Muscle of leg (tissue), 16 donors: ENCODE results near the gene ACKR4. TPM values are rescaled to one million over a fixed set of nuclear protein-coding genes. Genes with fewer than 3 reads are reported as not detected.
"Not testable (repeated sequence)": the region's sequence is repeated elsewhere in the genome, so short reads cannot be mapped to it uniquely, and the experiment has no call there.

ENCODE experiments used
- DNase-seq: peaks from one replicate; pipeline ENCODE4 v3.0.0; 2013
- H3K27ac ChIP-seq: one replicate; pipeline ENCODE4 v1.5.1; 2013; ENCODE audit warnings: mild to moderate bottlenecking, low read length, control low read depth
- H3K27me3 ChIP-seq: one replicate; pipeline ENCODE4 v1.6.1; 2013; ENCODE audit warnings: low read length; ENCODE audit not compliant: control insufficient read depth, insufficient read depth
- H3K36me3 ChIP-seq: one replicate; pipeline ENCODE4 v1.6.1; 2013; ENCODE audit warnings: low read length; ENCODE audit not compliant: control insufficient read depth, insufficient read depth
- H3K4me1 ChIP-seq: one replicate; pipeline ENCODE4 v1.6.1; 2013; ENCODE audit warnings: low read length; ENCODE audit not compliant: control insufficient read depth, insufficient read depth
- H3K4me3 ChIP-seq: one replicate; pipeline ENCODE4 v1.5.1; 2013; ENCODE audit warnings: low read length, control low read depth
- H3K9me3 ChIP-seq: replicated peaks from 2 replicates; pipeline ENCODE4 v1.6.1; 2013; ENCODE audit warnings: low read depth, low read length; ENCODE audit not compliant: control insufficient read depth
- WGBS: methylation state at CpG from one replicate; pipeline ENCODE4 v1.1.5; 2013; ENCODE audit warnings: missing lambda C conversion rate; ENCODE audit not compliant: insufficient coverage; 5-methylcytosine and 5-hydroxymethylcytosine counted together
- long read RNA-seq, 11 donors: transcript quantifications; one replicate each; lab custom pipeline, GENCODE V29; 2026
- polyA plus RNA-seq, 8 donors: library from polyadenylated mRNA; unstranded; fragments of 120-200 nt; gene quantifications; one replicate each; pipeline versions ENCODE4 v1.2.1 to v1.2.3, GENCODE V29; 2013; ENCODE audit warnings: inconsistent platforms in 1 of 8, low replicate concordance in 1 of 8; ENCODE audit not compliant: insufficient read length in 8 of 8, insufficient read depth in 1 of 8
- total RNA-seq: library from RNA; stranded (reverse); fragments of 120-200 nt; gene quantifications from one replicate; pipeline ENCODE4 v1.2.4, GENCODE V29; 2013

ACKR4 gene
- 3.0 TPM for total RNA-seq
- polyA plus RNA-seq: 1 to 10 TPM in 1 of 8 donors, under 1 TPM in 7; 0.28 to 8.0 (median 0.52) TPM
- long read RNA-seq, donor 1: 0 reads
- long read RNA-seq, donor 2: 0 reads
- long read RNA-seq, donor 3: 0 reads
- long read RNA-seq, donor 4: 0 reads
- long read RNA-seq, donor 5: 0 reads
- long read RNA-seq, donor 6: 0 reads
- long read RNA-seq, donor 7: 0 reads
- long read RNA-seq, donor 8, partial matches to known transcripts: 0 of 1 reads
- long read RNA-seq, donor 8, other reads (novel, unspliced or antisense): 0 of 1 reads
- long read RNA-seq, donor 9: 0 reads
- long read RNA-seq, donor 10: 0 reads
- long read RNA-seq, donor 11: 0 reads

DNA sequence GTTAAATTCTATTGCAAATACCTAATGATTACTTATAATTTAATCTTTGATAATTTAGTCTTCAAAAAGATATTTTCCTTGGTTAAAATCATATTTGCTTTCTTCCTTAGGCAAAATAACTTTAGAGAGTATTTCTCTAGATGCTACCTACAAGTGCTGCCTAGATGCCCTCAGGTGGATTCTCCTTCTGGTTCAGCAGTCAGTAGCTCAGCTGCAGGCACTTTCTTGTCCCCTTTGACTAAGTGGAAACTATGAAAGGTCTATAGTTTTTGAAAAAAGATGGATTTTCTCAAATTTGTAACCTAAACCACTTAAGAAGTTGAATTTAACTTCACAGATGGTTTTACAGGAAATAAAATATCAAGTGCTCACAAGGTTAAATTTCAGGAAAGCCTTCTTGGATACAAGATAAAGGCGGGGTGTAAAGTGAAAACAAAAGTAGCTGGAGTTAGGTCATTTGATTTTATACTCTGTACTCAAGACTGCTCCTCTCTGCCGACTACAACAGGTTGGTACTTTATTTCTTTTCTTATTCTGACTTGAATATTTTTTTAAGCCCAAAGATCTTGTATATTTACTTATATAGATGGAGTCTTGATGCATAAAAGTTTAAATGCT, at the start of gene ACKR4:
Gene ACKR4 (plus strand): TSS at position 455 of the 618 bp plus-strand sequence. CDS start 3,128 bp downstream, outside the sequence.
- peak; percentile 38 for DNase-seq
- no peaks in the 10 kb centered on the region for H3K36me3 ChIP-seq
- H3K9me3 ChIP-seq: no peaks in the 10 kb centered on the region
- no CpG with 5 or more reads among the region's 2 CpGs for WGBS
- no peaks in the 10 kb centered on the region for H3K27me3 ChIP-seq
- no peaks in the 10 kb centered on the region for H3K4me1 ChIP-seq
- H3K4me3 ChIP-seq: no peak within 1 kb of the TSS
- no peak within 1 kb of the TSS for H3K27ac ChIP-seq

DNA sequence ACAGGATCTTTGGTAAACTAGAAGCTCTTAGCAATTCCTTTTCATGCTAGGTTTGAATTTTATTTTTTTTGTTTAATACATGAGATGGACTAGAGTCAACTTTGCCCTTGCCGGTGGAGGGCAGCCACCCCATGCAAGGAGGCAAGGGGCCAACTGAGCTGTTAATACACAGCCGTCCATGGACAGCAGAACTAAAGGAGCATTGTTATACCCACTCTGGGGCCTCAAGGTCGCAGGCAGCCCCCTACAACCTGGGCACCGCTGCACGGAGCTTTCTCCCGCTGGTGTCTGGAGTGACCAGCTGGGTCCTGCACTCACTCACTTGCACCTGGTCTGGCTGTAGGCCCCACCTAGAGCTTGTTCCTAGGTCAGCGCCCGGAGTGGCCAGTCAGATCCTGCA, 47.9 kb upstream of the ACKR4 start:
- H3K27me3 ChIP-seq: no peaks in the 10 kb centered on the region
- no peaks in the 10 kb centered on the region for H3K4me1 ChIP-seq
- H3K36me3 ChIP-seq: no peaks in the 10 kb centered on the region
- H3K4me3 ChIP-seq: no peak overlapping the region
- WGBS: 88% methylated on average over 5 of the region's 8 CpGs
- no peak for DNase-seq
- H3K27ac ChIP-seq: no peak overlapping the region
- no peaks in the 10 kb centered on the region for H3K9me3 ChIP-seq

DNA sequence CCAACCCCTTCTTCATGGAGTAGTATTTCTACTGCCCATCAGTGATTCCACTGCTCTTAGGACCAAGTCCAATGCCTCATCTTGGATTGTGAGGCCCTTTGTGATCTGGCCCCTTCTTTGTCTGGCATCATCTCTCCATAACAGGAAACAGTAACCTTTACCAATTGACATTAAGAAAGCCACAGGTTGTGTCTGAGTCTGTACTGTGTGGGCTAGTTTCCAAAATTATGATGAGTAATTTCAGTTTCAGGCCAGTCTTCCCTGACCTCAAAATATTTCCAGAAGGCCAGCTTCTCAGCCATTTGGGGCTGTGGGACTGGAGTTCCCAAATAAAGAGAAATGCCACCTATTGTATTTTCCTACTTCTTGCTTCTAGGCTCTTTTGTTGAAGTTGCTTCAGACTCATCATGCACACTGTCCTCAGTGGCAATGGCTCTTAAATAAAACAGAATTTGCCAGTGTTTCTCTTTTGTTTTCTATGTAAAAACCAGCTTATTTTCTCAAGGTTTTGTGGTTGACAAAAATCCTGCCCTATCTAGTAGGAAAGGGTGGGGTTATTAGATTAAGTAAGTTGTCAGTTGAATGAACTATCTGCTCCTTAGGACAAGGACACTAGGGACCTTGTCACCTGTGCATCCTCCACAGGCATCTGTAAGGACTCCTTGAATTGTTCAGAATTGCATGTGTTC, 47.0 kb upstream of the ACKR4 start:
- H3K27me3 ChIP-seq: no peaks in the 10 kb centered on the region
- H3K9me3 ChIP-seq: no peaks in the 10 kb centered on the region
- H3K27ac ChIP-seq: no peak overlapping the region
- H3K4me1 ChIP-seq: no peaks in the 10 kb centered on the region
- H3K4me3 ChIP-seq: no peak overlapping the region
- DNase-seq: no peak
- no peaks in the 10 kb centered on the region for H3K36me3 ChIP-seq

DNA sequence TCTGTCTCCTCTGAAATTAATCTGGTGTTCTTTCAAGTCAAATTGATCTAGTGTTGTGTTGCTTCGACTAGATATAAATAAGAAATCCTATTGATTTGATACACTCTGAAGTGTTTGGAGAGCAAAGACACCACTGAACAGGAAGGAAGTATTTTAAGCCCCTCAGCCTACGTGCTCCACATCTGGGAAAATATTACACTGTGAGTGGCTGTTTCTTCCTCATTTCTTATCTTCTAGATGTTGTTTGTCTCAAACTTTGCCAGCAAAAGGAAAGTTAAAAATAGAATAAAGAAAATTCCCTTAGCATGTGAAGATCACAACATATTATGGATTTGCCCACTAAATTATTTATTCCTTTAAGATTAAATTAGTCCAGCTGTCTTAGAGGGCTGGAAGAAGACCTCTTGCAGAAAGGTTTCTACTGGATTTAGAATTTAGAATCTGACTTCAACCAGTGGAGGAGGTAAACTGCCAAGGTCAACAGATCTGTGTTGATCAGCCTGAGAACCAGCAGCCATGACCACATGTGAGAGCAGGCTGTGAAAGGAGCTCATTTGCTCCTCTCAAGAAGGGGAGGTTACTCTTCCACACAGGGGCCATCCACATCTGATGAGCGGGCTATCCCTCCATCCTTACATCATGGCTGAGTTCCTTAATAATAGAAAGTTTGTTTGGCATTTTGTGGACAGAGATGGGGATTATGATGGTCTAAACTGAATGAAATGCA, 46.3 kb upstream of the ACKR4 start:
- Histone ChIP-seq H3K4me3 (no peak overlapping the region), H3K27ac (no peak overlapping the region), H3K9me3 (no peaks in the 10 kb centered on the region), H3K27me3 (no peaks in the 10 kb centered on the region), H3K4me1 (no peaks in the 10 kb centered on the region), H3K36me3 (no peaks in the 10 kb centered on the region)
- no CpG with 5 or more reads among the region's 3 CpGs for WGBS
- DNase-seq: no peak

DNA sequence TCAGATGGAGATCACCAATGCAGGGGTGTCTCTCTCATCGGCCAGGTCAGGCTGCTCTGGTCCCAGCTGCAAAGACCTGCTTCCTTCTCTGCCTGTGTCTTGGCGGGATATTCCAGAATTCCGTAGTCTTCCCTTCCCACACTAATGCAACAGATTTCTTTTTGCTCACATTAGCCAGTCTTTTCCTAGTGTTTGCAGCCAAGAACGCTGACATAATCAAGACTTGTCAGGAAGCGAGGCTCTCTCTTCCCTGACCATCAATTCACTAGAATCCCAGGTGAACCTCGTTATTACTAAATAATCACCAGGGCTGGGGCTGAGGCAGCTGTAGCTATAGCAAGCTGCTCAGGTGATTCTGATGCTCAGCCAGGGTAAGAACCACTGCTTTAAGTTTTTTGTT, 43.2 kb upstream of the ACKR4 start:
- Histone ChIP-seq H3K4me3 (no peak overlapping the region), H3K9me3 (no peaks in the 10 kb centered on the region), H3K27ac (peak overlapping the region; percentile 18), H3K36me3 (no peaks in the 10 kb centered on the region), H3K4me1 (no peaks in the 10 kb centered on the region), H3K27me3 (no peaks in the 10 kb centered on the region)
- peak; percentile 96 for DNase-seq
- WGBS: 26% methylated on average over 4 of the region's 6 CpGs

DNA sequence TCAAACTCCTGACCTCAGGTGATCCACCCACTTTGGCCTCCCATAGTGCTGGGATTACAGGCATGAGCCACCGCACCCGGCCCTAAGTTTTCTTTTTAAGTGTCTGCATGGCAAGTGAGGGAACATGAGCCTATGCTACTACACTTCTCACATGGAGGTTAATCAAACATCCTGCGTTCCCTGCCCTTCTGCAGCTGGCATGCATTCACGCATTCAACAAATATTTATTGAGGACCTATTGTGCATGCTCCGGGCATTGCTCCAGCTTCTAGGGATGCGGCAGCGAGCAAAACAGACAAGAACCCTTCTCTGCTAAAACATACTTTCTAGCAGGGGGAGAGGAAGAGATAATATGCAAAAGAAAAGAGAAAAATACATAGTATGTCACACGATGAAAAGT, 42.6 kb upstream of the ACKR4 start:
- Histone ChIP-seq H3K9me3 (no peaks in the 10 kb centered on the region), H3K36me3 (no peaks in the 10 kb centered on the region), H3K4me3 (no peak overlapping the region), H3K27ac (no peak overlapping the region), H3K4me1 (no peaks in the 10 kb centered on the region), H3K27me3 (no peaks in the 10 kb centered on the region)
- WGBS: 57% methylated on average over 5 of the region's 8 CpGs
- DNase-seq: no peak

DNA sequence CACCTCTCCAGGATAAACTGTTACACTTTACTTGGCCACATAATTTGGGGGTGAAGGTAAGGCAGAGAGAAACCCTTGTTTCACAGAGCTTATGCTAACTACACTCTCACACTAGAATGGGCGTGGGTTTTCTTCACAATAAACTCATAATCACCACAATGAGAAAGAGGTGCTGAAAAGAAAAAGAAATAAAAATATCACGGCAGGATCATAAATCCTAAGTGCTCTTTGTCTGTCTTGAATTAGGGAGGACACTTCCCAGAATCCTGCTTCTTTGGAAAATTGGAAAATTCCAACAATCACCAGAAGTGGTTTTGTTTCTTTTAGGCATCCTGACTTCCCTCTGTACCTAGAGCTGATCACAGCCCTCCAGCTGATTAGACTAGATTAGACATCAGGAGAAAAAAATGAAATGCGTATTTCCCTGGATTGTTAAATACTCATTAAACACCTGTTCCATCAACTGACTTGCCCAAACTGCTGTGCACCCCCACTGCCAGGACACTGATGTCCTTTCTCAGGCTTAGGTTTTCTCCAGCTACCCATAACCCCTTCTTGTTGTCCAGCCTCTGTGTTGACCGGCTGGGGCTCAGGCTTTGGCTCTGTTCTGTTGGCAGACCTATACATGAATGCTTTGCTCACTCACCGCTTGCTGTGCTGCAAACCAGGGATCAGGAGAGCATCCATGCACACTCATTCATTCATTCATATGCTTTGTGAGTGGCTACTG, 41.6 kb upstream of the ACKR4 start:
- H3K27ac ChIP-seq: peak overlapping the region; percentile 4
- WGBS: 90% methylated on average over 2 of the region's 5 CpGs
- no peaks in the 10 kb centered on the region for H3K9me3 ChIP-seq
- H3K27me3 ChIP-seq: no peaks in the 10 kb centered on the region
- no peak for DNase-seq
- no peaks in the 10 kb centered on the region for H3K4me1 ChIP-seq
- H3K4me3 ChIP-seq: no peak overlapping the region
- peaks cover under 1% of the 10 kb centered on the region for H3K36me3 ChIP-seq

DNA sequence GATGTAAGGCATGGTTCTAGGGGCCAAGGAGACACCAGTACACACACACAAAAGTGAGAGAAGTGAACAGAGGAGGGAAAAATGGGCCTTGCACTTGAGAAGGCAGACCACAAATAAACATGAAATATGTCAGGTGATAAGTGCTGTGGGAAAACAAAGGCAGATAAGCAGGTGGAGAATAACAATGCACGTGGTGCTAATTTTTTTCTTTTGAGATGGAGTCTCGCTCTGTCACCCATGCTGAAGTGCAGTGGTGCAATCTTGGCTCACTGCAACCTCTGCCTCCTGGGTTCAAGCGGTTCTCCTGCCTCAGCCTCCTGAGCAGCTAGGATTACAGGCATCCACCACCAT, 41.1 kb upstream of the ACKR4 start:
- 80% methylated on average over 1 of the region's 3 CpGs for WGBS
- not testable (repeated sequence) for H3K27ac ChIP-seq, H3K9me3 ChIP-seq, H3K4me3 ChIP-seq, H3K27me3 ChIP-seq, H3K36me3 ChIP-seq, DNase-seq, H3K4me1 ChIP-seq

DNA sequence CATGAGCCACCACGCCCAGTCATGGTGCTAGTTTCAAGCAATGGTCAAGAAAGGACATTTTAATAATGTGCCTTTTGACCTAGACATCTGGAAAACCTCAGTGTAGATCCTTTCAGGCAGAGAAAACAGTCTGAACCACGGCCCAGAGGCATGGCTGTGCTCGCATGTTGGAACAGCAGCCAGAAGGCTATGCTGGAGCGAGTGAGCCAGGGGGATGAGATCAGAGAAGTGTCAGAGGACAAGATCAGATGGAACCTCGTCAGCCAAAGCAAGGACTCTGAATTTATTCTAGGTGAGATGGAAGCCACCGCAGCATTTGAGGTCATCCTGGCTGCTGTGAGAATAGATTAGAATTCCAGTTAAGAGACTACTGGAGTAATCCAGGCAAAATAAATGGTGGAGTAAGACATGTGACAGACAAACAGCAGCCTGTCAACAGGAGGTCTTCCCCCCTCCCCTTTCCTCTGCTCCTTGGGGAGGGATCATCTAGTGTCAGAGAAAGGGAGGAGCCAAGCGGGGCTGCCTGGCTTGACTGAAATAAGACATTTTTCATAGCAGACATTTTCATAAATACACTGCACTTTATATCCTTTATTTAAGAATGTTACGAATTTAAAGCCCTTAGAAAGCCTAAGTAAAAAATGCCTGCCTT, 40.4 kb upstream of the ACKR4 start:
- H3K36me3 ChIP-seq: peaks cover 5% of the 10 kb centered on the region
- no peaks in the 10 kb centered on the region for H3K27me3 ChIP-seq
- 28% methylated on average over 6 of the region's 8 CpGs for WGBS
- H3K9me3 ChIP-seq: no peaks in the 10 kb centered on the region
- H3K27ac ChIP-seq: peak overlapping the region; percentile 62
- H3K4me3 ChIP-seq: no peak overlapping the region
- DNase-seq: peak; percentile 94
- no peaks in the 10 kb centered on the region for H3K4me1 ChIP-seq
